HL-60 (cell line): ENCODE results near the gene ADAMTS17.

Source experiments
- GABPA ChIP-seq: IDR thresholded peaks from 2 replicates; pipeline ENCODE4 v1.6.1; 2012; ENCODE audit warnings: low read depth
- POLR2AphosphoS5 ChIP-seq: IDR thresholded peaks from 2 replicates; pipeline ENCODE4 v1.6.1; 2012; ENCODE audit warnings: low read depth
- TF ChIP-seq, protein P1 (sequence below): IDR thresholded peaks from one replicate; pipeline ENCODE4 v1.5.1; 2011; ENCODE audit warnings: low read length, control low read depth, inconsistent platforms; ENCODE audit not compliant: insufficient read depth
- TF ChIP-seq, protein P2 (sequence below): IDR thresholded peaks from 2 replicates; pipeline ENCODE4 v1.6.1; 2012; ENCODE audit warnings: low read depth; ENCODE audit not compliant: insufficient replicate concordance

DNA sequence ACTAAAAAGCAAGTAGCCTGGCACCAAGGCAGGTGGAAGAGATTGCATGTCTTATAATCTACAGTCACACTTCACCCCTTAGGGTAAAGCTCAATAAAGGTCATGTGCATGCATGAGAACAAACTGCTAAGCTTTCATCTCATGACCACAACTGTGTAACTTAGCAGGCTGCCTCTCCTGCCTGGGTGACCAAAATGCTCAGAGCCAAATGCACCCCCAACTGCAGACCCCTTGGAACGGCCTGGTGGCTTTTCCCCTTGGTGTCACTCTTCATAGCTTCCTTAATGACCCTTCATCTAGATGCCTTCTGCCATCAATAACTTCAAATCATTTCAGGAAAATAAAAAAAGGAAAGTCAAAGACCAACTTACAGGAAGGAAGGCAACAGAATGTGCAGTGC, 88.1 kb downstream of the ADAMTS17 start:
- TF ChIP-seq, protein P1, sequence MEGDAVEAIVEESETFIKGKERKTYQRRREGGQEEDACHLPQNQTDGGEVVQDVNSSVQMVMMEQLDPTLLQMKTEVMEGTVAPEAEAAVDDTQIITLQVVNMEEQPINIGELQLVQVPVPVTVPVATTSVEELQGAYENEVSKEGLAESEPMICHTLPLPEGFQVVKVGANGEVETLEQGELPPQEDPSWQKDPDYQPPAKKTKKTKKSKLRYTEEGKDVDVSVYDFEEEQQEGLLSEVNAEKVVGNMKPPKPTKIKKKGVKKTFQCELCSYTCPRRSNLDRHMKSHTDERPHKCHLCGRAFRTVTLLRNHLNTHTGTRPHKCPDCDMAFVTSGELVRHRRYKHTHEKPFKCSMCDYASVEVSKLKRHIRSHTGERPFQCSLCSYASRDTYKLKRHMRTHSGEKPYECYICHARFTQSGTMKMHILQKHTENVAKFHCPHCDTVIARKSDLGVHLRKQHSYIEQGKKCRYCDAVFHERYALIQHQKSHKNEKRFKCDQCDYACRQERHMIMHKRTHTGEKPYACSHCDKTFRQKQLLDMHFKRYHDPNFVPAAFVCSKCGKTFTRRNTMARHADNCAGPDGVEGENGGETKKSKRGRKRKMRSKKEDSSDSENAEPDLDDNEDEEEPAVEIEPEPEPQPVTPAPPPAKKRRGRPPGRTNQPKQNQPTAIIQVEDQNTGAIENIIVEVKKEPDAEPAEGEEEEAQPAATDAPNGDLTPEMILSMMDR = no peak
- no peak for TF ChIP-seq POLR2AphosphoS5
- TF ChIP-seq, protein P2, sequence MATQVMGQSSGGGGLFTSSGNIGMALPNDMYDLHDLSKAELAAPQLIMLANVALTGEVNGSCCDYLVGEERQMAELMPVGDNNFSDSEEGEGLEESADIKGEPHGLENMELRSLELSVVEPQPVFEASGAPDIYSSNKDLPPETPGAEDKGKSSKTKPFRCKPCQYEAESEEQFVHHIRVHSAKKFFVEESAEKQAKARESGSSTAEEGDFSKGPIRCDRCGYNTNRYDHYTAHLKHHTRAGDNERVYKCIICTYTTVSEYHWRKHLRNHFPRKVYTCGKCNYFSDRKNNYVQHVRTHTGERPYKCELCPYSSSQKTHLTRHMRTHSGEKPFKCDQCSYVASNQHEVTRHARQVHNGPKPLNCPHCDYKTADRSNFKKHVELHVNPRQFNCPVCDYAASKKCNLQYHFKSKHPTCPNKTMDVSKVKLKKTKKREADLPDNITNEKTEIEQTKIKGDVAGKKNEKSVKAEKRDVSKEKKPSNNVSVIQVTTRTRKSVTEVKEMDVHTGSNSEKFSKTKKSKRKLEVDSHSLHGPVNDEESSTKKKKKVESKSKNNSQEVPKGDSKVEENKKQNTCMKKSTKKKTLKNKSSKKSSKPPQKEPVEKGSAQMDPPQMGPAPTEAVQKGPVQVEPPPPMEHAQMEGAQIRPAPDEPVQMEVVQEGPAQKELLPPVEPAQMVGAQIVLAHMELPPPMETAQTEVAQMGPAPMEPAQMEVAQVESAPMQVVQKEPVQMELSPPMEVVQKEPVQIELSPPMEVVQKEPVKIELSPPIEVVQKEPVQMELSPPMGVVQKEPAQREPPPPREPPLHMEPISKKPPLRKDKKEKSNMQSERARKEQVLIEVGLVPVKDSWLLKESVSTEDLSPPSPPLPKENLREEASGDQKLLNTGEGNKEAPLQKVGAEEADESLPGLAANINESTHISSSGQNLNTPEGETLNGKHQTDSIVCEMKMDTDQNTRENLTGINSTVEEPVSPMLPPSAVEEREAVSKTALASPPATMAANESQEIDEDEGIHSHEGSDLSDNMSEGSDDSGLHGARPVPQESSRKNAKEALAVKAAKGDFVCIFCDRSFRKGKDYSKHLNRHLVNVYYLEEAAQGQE = no peak
- TF ChIP-seq GABPA = no peak
